ENCODE measurements around the gene RTL1. TPM values are rescaled to one million over a fixed set of nuclear protein-coding genes. Genes with fewer than 3 reads are reported as not detected.

RTL1 gene
- total and polyA plus RNA-seq, 12 donors: not detected

- Histone ChIP-seq H3K27ac (no peak overlapping the region), H3K4me1 (peaks cover 0 to 3% (median 0%) of the 10 kb centered on the region in 9 donors), H3K36me3 (no peaks in the 10 kb centered on the region), H3K9me3 (no peaks in the 10 kb centered on the region), H3K4me3 (no peak overlapping the region), H3K27me3 (peaks cover 0 to 31% (median 10%) of the 10 kb centered on the region in 7 donors)
- intact Hi-C loops (cut with DNase I): no loop called here
- no peak for DNase-seq
- TF ChIP-seq CTCF (IDR thresholded peaks at IDR 0.05): no peak
- 68 to 69% methylated on average over 5 of the region's 5 CpGs for WGBS, 2 donors
- ATAC-seq: no peak
Measured at GRCh38 chr14:100888789-100889315, 14.7 kb downstream of the RTL1 start.

- Histone ChIP-seq H3K4me3 (no peak overlapping the region), H3K4me1 (peaks cover 0 to 3% (median 0%) of the 10 kb centered on the region in 9 donors), H3K27me3 (peaks cover 0 to 30% (median 9%) of the 10 kb centered on the region in 7 donors), H3K27ac (no peak overlapping the region), H3K36me3 (no peaks in the 10 kb centered on the region), H3K9me3 (no peaks in the 10 kb centered on the region)
- 68 to 71% methylated on average over 6 of the region's 6 CpGs for WGBS, 2 donors
- no peak for TF ChIP-seq CTCF (IDR thresholded peaks at IDR 0.05)
- DNase-seq: no peak
- ATAC-seq: no peak
- intact Hi-C loops (cut with DNase I): no loop called here
Measured at GRCh38 chr14:100887728-100888335, 15.7 kb downstream of the RTL1 start.

GRCh38 chr14:100885617-100886016, 17.9 kb downstream of the RTL1 start:
- WGBS, 2 donors: 39 to 43% methylated on average over 5 of the region's 5 CpGs
- intact Hi-C loops (cut with DNase I): no loop called here

GRCh38 chr14:100885196-100885595, 18.3 kb downstream of the RTL1 start:
- Histone ChIP-seq H3K27ac (no peak overlapping the region), H3K36me3 (no peaks in the 10 kb centered on the region), H3K9me3 (peaks cover 0 to 8% (median 0%) of the 10 kb centered on the region in 11 donors), H3K27me3 (peaks cover 0 to 13% (median 0%) of the 10 kb centered on the region in 7 donors), H3K4me3 (no peak overlapping the region), H3K4me1 (peaks cover 0 to 3% (median 0%) of the 10 kb centered on the region in 9 donors)
- DNase-seq: no peak
- 54 to 66% methylated on average over 2 of the region's 2 CpGs for WGBS, 2 donors
- no peak for TF ChIP-seq CTCF (IDR thresholded peaks at IDR 0.05)
- intact Hi-C loops (cut with DNase I): no loop called here
- no peak for ATAC-seq

More at GRCh38 chr14:100885617-100886016, 17.9 kb downstream of the RTL1 start:
- DNase-seq (no peak), ATAC-seq (no peak)
- H3K27me3 ChIP-seq: peaks cover 0 to 13% (median 0%) of the 10 kb centered on the region in 7 donors
- H3K27ac ChIP-seq: no peak overlapping the region
- H3K4me1 ChIP-seq: peaks cover 0 to 3% (median 0%) of the 10 kb centered on the region in 9 donors
- TF ChIP-seq CTCF (IDR thresholded peaks at IDR 0.05): no peak
- H3K4me3 ChIP-seq: no peak overlapping the region
- H3K9me3 ChIP-seq: peaks cover 0 to 8% (median 0%) of the 10 kb centered on the region in 11 donors
- H3K36me3 ChIP-seq: no peaks in the 10 kb centered on the region
